Stimulated activated CD4-positive, alpha-beta T cell treated with anti-CD3 and anti-CD28 coated beads, Interleukin-4, amount 100 ng/mL, for 48 hours (primary cell): ENCODE results near the gene LAMA2.
A peak's percentile ranks its signal among the peaks of the same experiment; 100 is the strongest.

Experiments
- DNase-seq, 2 donors: peaks; one replicate each; pipeline ENCODE4 v3.0.0-alpha.2; 2020; ENCODE audit warnings: low read depth in 2 of 2

LAMA2 gene

GRCh38 chr6:129209355-129209754 is 326.4 kb downstream of the LAMA2 start:
- DNase-seq = no peak

GRCh38 chr6:129210684-129211083 is 327.7 kb downstream of the LAMA2 start:
- no peak for DNase-seq

GRCh38 chr6:129211626-129212025 is 328.7 kb downstream of the LAMA2 start:
- no peak for DNase-seq

GRCh38 chr6:129212081-129212480 is 329.1 kb downstream of the LAMA2 start:
- no peak for DNase-seq

- DNase-seq = no peak
Observed at GRCh38 chr6:129215246-129215645, 332.3 kb downstream of the LAMA2 start.

GRCh38 chr6:129215916-129216520 is 333.1 kb downstream of the LAMA2 start:
- DNase-seq = no peak

GRCh38 chr6:129217701-129218100 is 334.8 kb downstream of the LAMA2 start:
- DNase-seq = no peak

- DNase-seq = no peak
Observed at GRCh38 chr6:129233458-129234134, 350.7 kb downstream of the LAMA2 start.

- DNase-seq = no peak
Observed at GRCh38 chr6:129235167-129236000, 352.4 kb downstream of the LAMA2 start.

- DNase-seq = no peak
Observed at GRCh38 chr6:129236001-129236517, 353.1 kb downstream of the LAMA2 start.

- DNase-seq = no peak
Observed at GRCh38 chr6:129238991-129239390, 356.1 kb downstream of the LAMA2 start.

- no peak for DNase-seq
Observed at GRCh38 chr6:129239825-129240491, 357.0 kb downstream of the LAMA2 start.

GRCh38 chr6:129240492-129240853 is 357.5 kb downstream of the LAMA2 start:
- no peak for DNase-seq

- no peak for DNase-seq
Observed at GRCh38 chr6:129242546-129242945, 359.6 kb downstream of the LAMA2 start.

- DNase-seq = no peak
Observed at GRCh38 chr6:129243377-129243776, 360.4 kb downstream of the LAMA2 start.

- DNase-seq = no peak
Observed at GRCh38 chr6:129248946-129249345, 366.0 kb downstream of the LAMA2 start.

- DNase-seq = peak; percentile 34 to 36
Observed at GRCh38 chr6:129251669-129252376, 368.9 kb downstream of the LAMA2 start.

GRCh38 chr6:129252377-129253071 is 369.6 kb downstream of the LAMA2 start:
- no peak for DNase-seq

- DNase-seq = no peak
Observed at GRCh38 chr6:129253242-129253641, 370.3 kb downstream of the LAMA2 start.

GRCh38 chr6:129253727-129254126 is 370.8 kb downstream of the LAMA2 start:
- no peak for DNase-seq

- no peak for DNase-seq
Observed at GRCh38 chr6:129257196-129257595, 374.3 kb downstream of the LAMA2 start.
